GM23338 (cell line): ENCODE results near the gene FAM120A. TPM values are rescaled to one million over a fixed set of nuclear protein-coding genes. Genes with fewer than 3 reads are reported as not detected.

Experiments used
- ATAC-seq: fragments of 200-7000 bp; cut with Tn5 transposase; 3 replicates; pipeline ENCODE4 v1.9.1; 2020
- DNase-seq: peaks from one replicate; pipeline ENCODE4 v3.0.0-alpha.2; 2015; ENCODE audit warnings: low spot score
- H2AFZ ChIP-seq: fragments of 200-600 bp; sonication (generic); 2 replicates; pipeline ENCODE4 v1.8.0; 2016; ENCODE audit warnings: antibody characterized with exemption, mild to moderate bottlenecking, moderate library complexity
- H3F3A ChIP-seq: fragments of 200-600 bp; sonication (generic); replicated peaks from 2 replicates; pipeline ENCODE4 v1.8.0; 2017; ENCODE audit warnings: antibody characterized with exemption, mixed run types, low read depth
- H3K27ac ChIP-seq: fragments of 200-600 bp; sonication (generic); 2 replicates; pipeline ENCODE4 v1.6.1; 2016; ENCODE audit warnings: low read depth
- H3K27me3 ChIP-seq: fragments of 200-600 bp; sonication (generic); 2 replicates; pipeline ENCODE4 v1.8.0; 2016; ENCODE audit warnings: mild to moderate bottlenecking, mixed run types, moderate library complexity; ENCODE audit not compliant: insufficient read depth
- H3K36me3 ChIP-seq: fragments of 200-600 bp; sonication (generic); 2 replicates; pipeline ENCODE4 v1.8.0; 2016; ENCODE audit warnings: mild to moderate bottlenecking; ENCODE audit not compliant: insufficient read depth
- H3K4me1 ChIP-seq: fragments of 200-600 bp; sonication (generic); 2 replicates; pipeline ENCODE4 v1.8.0; 2016; ENCODE audit warnings: mild to moderate bottlenecking, moderate library complexity; ENCODE audit not compliant: insufficient read depth
- H3K4me2 ChIP-seq: fragments of 200-600 bp; sonication (generic); 2 replicates; pipeline ENCODE4 v1.7.1; 2017; ENCODE audit warnings: mixed run types
- H3K4me3 ChIP-seq: fragments of 200-600 bp; sonication (generic); 2 replicates; pipeline ENCODE4 v1.6.1; 2016; ENCODE audit warnings: mixed run types
- H3K79me2 ChIP-seq: fragments of 200-600 bp; sonication (generic); replicated peaks from 2 replicates; pipeline ENCODE4 v1.8.0; 2017; ENCODE audit warnings: mild to moderate bottlenecking; ENCODE audit not compliant: insufficient read depth
- H3K9me2 ChIP-seq: fragments of 200-600 bp; sonication (generic); 2 replicates; pipeline ENCODE4 v1.8.0; 2017; ENCODE audit not compliant: insufficient read depth
- H4K20me1 ChIP-seq: fragments of 200-600 bp; sonication (generic); replicated peaks from 2 replicates; pipeline ENCODE4 v1.8.0; 2017; ENCODE audit warnings: mild to moderate bottlenecking; ENCODE audit not compliant: insufficient read depth
- H3K27ac Mint-ChIP-seq: 2 replicates; pipeline ENCODE4 v1.8.0; 2020; ENCODE audit warnings: inconsistent platforms, mild to moderate bottlenecking, moderate library complexity, mixed read lengths
- H3K27me3 Mint-ChIP-seq: 3 replicates; pipeline ENCODE4 v1.8.0; 2022; ENCODE audit warnings: low read depth, mild to moderate bottlenecking, moderate library complexity, mixed read lengths, inconsistent platforms; ENCODE audit not compliant: insufficient read depth, poor library complexity
- H3K36me3 Mint-ChIP-seq: 3 replicates; pipeline ENCODE4 v1.8.0; 2021; ENCODE audit warnings: low read depth, mild to moderate bottlenecking, inconsistent platforms, moderate library complexity, mixed read lengths
- H3K4me1 Mint-ChIP-seq: 3 replicates; pipeline ENCODE4 v1.8.0; 2020; ENCODE audit warnings: mild to moderate bottlenecking, inconsistent platforms, mixed read lengths
- H3K4me3 Mint-ChIP-seq: 3 replicates; pipeline ENCODE4 v1.8.0; 2021; ENCODE audit warnings: moderate library complexity, mild to moderate bottlenecking, inconsistent platforms, mixed read lengths
- H3K9me3 Mint-ChIP-seq: 3 replicates; pipeline ENCODE4 v1.8.0; 2020; ENCODE audit warnings: moderate library complexity, mild to moderate bottlenecking, inconsistent platforms, mixed read lengths
- CREB1 ChIP-seq: fragments of 250-450 bp; sonication (Bioruptor Pico); IDR thresholded peaks from 2 replicates; pipeline ENCODE4 v1.5.0; 2020; ENCODE audit warnings: low read depth, mild to moderate bottlenecking, moderate library complexity
- EZH2 ChIP-seq: fragments of 200-600 bp; sonication (generic); IDR thresholded peaks from one replicate; pipeline ENCODE4 v1.8.0; 2017; ENCODE audit warnings: antibody characterized with exemption, mild to moderate bottlenecking, low read depth; ENCODE audit not compliant: unreplicated experiment
- EZH2phosphoT487 ChIP-seq: fragments of 200-600 bp; sonication (generic); IDR thresholded peaks from one replicate; pipeline ENCODE4 v1.8.1; 2018; ENCODE audit warnings: antibody characterized with exemption; ENCODE audit not compliant: unreplicated experiment
- JUNB ChIP-seq: IDR thresholded peaks from one replicate; pipeline ENCODE4 v1.6.1; 2016; ENCODE audit warnings: antibody characterized with exemption; ENCODE audit not compliant: unreplicated experiment
- NANOG ChIP-seq: IDR thresholded peaks from 2 replicates; pipeline ENCODE4 v1.6.1; 2016; ENCODE audit warnings: antibody characterized with exemption, borderline replicate concordance
- POLR2AphosphoS5 ChIP-seq: IDR thresholded peaks from 2 replicates; pipeline ENCODE4 v1.6.1; 2016; ENCODE audit warnings: antibody characterized with exemption, low read depth
- STAT1 ChIP-seq: IDR thresholded peaks from one replicate; pipeline ENCODE4 v1.6.1; 2016; ENCODE audit warnings: antibody characterized with exemption; ENCODE audit not compliant: unreplicated experiment
- ZNF114 ChIP-seq: fragments of 250-450 bp; sonication (Bioruptor Pico); IDR thresholded peaks from 2 replicates; pipeline ENCODE4 v1.5.0; 2020; ENCODE audit warnings: mild to moderate bottlenecking, moderate library complexity
- ZNF331 ChIP-seq: fragments of 250-450 bp; sonication (Bioruptor Pico); IDR thresholded peaks from 2 replicates; pipeline ENCODE4 v1.5.0; 2020; ENCODE audit warnings: low read depth, mild to moderate bottlenecking, moderate library complexity
- polyA plus RNA-seq: library from polyadenylated mRNA; unstranded; fragments of >200 nt; fragmentation: Nextera tagmentation; extraction: Ambion mirVana; gene quantifications from 2 replicates; pipeline ENCODE4 v1.2.1, GENCODE V29; 2016
- total RNA-seq: library from RNA; depleted of rRNA; stranded (reverse); fragments of >200 nt; shearing (Covaris generic); gene quantifications from 2 replicates; pipeline ENCODE4 v1.2.3, GENCODE V29; 2014
- TF ChIP-seq, protein P1 (sequence below): IDR thresholded peaks from one replicate; pipeline ENCODE4 v1.6.1; 2018; ENCODE audit warnings: antibody characterized with exemption; ENCODE audit not compliant: unreplicated experiment
- TF ChIP-seq, protein P2 (sequence below), 2 experiments: fragments of 200-600 bp in 1 of 2; sonication (generic) in 1 of 2; conservative IDR thresholded peaks; 2 replicates each; pipeline versions ENCODE4 v1.5.1 to v1.6.1; 2016 to 2017; ENCODE audit warnings: antibody characterized with exemption in 2 of 2, low read depth in 2 of 2, mild to moderate bottlenecking in 2 of 2, moderate library complexity in 1 of 2
- TF ChIP-seq, protein P3 (sequence below): fragments of 250-450 bp; sonication (Bioruptor Pico); IDR thresholded peaks from 2 replicates; pipeline ENCODE4 v1.5.0; 2020; ENCODE audit warnings: mild to moderate bottlenecking, moderate library complexity
- TF ChIP-seq, protein P4 (sequence below): IDR thresholded peaks from 2 replicates; pipeline ENCODE4 v1.6.1; 2016; ENCODE audit warnings: antibody characterized with exemption

FAM120A gene
- total and polyA plus RNA-seq, 2 experiments from 2014 or later: 28.2 to 52.5 TPM

DNA sequence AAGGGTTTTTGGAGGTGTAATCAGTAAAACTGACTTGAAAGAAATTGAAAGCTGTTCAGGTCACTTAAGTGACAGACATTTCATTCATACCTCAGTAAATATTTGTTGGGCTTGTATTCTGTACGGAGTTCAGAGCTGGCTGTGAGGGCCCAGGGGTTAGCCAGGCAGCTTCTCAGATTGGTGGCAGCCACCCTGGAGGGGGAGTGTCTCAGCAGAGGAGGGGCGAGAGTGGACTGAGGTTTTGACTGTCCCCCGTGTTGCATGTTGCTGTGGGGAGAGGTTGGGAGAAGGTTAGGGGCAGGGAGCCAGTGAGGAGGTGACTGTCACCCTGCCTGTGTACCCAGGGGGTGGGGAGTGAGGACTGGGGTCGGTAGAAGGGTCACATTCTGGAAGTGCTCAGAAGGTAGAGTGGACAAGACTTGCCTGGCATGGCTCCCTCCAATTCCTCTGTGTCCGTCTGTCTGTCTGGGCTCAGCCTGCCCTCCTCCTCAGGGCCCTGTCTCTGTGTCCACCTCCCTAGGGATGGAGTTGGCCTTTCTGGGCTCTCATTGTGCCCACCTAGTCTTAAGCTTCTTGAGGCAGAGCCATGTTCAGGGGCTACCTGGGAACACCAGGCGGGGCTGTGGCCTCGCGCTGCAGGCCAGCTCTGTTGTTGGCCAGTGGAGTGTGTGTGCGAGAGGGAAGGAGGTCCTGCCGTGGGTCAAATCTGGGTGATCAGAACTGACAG, 129.3 kb downstream of the FAM120A start:
- DNase-seq: no peak
- Mint-ChIP-seq H3K36me3 (peaks cover 3% of the 10 kb centered on the region; the same call in 1 of the 3 replicates), H3K4me1 (peaks cover 41% of the 10 kb centered on the region), H3K27ac (no peak overlapping the region), H3K27me3 (peaks cover 13% of the 10 kb centered on the region), H3K9me3 (no peaks in the 10 kb centered on the region), H3K4me3 (no peak overlapping the region)
- peaks cover 12% of the 10 kb centered on the region; the same call in 1 of the 2 replicates for H3K27me3 ChIP-seq
- no peak overlapping the region for H3K27ac ChIP-seq
- peaks cover 12% of the 10 kb centered on the region; the same call in 1 of the 2 replicates for H4K20me1 ChIP-seq
- 0 out of 2 replicates have a peak, but pooled peaks cover 6% of the 10 kb centered on the region for H3F3A ChIP-seq
- H3K36me3 ChIP-seq: no peaks in the 10 kb centered on the region
- no peak for ATAC-seq
- H3K9me2 ChIP-seq: no peaks in the 10 kb centered on the region
- H3K79me2 ChIP-seq: peaks cover 66% of the 10 kb centered on the region
- peaks cover 10% of the 10 kb centered on the region for H3K4me1 ChIP-seq
- no peak overlapping the region for H3K4me2 ChIP-seq
- no peak overlapping the region for H3K4me3 ChIP-seq
- no peak for TF ChIP-seq NANOG
- TF ChIP-seq, protein P1, sequence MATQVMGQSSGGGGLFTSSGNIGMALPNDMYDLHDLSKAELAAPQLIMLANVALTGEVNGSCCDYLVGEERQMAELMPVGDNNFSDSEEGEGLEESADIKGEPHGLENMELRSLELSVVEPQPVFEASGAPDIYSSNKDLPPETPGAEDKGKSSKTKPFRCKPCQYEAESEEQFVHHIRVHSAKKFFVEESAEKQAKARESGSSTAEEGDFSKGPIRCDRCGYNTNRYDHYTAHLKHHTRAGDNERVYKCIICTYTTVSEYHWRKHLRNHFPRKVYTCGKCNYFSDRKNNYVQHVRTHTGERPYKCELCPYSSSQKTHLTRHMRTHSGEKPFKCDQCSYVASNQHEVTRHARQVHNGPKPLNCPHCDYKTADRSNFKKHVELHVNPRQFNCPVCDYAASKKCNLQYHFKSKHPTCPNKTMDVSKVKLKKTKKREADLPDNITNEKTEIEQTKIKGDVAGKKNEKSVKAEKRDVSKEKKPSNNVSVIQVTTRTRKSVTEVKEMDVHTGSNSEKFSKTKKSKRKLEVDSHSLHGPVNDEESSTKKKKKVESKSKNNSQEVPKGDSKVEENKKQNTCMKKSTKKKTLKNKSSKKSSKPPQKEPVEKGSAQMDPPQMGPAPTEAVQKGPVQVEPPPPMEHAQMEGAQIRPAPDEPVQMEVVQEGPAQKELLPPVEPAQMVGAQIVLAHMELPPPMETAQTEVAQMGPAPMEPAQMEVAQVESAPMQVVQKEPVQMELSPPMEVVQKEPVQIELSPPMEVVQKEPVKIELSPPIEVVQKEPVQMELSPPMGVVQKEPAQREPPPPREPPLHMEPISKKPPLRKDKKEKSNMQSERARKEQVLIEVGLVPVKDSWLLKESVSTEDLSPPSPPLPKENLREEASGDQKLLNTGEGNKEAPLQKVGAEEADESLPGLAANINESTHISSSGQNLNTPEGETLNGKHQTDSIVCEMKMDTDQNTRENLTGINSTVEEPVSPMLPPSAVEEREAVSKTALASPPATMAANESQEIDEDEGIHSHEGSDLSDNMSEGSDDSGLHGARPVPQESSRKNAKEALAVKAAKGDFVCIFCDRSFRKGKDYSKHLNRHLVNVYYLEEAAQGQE: no peak
- TF ChIP-seq ZNF331: no peak
- TF ChIP-seq EZH2: no peak
- TF ChIP-seq CREB1: no peak
- TF ChIP-seq, protein P2, sequence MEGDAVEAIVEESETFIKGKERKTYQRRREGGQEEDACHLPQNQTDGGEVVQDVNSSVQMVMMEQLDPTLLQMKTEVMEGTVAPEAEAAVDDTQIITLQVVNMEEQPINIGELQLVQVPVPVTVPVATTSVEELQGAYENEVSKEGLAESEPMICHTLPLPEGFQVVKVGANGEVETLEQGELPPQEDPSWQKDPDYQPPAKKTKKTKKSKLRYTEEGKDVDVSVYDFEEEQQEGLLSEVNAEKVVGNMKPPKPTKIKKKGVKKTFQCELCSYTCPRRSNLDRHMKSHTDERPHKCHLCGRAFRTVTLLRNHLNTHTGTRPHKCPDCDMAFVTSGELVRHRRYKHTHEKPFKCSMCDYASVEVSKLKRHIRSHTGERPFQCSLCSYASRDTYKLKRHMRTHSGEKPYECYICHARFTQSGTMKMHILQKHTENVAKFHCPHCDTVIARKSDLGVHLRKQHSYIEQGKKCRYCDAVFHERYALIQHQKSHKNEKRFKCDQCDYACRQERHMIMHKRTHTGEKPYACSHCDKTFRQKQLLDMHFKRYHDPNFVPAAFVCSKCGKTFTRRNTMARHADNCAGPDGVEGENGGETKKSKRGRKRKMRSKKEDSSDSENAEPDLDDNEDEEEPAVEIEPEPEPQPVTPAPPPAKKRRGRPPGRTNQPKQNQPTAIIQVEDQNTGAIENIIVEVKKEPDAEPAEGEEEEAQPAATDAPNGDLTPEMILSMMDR (conservative IDR thresholded peaks at IDR 0.05; ENCODE audit: low read depth in 2 of 2): no peak
- TF ChIP-seq, protein P3, sequence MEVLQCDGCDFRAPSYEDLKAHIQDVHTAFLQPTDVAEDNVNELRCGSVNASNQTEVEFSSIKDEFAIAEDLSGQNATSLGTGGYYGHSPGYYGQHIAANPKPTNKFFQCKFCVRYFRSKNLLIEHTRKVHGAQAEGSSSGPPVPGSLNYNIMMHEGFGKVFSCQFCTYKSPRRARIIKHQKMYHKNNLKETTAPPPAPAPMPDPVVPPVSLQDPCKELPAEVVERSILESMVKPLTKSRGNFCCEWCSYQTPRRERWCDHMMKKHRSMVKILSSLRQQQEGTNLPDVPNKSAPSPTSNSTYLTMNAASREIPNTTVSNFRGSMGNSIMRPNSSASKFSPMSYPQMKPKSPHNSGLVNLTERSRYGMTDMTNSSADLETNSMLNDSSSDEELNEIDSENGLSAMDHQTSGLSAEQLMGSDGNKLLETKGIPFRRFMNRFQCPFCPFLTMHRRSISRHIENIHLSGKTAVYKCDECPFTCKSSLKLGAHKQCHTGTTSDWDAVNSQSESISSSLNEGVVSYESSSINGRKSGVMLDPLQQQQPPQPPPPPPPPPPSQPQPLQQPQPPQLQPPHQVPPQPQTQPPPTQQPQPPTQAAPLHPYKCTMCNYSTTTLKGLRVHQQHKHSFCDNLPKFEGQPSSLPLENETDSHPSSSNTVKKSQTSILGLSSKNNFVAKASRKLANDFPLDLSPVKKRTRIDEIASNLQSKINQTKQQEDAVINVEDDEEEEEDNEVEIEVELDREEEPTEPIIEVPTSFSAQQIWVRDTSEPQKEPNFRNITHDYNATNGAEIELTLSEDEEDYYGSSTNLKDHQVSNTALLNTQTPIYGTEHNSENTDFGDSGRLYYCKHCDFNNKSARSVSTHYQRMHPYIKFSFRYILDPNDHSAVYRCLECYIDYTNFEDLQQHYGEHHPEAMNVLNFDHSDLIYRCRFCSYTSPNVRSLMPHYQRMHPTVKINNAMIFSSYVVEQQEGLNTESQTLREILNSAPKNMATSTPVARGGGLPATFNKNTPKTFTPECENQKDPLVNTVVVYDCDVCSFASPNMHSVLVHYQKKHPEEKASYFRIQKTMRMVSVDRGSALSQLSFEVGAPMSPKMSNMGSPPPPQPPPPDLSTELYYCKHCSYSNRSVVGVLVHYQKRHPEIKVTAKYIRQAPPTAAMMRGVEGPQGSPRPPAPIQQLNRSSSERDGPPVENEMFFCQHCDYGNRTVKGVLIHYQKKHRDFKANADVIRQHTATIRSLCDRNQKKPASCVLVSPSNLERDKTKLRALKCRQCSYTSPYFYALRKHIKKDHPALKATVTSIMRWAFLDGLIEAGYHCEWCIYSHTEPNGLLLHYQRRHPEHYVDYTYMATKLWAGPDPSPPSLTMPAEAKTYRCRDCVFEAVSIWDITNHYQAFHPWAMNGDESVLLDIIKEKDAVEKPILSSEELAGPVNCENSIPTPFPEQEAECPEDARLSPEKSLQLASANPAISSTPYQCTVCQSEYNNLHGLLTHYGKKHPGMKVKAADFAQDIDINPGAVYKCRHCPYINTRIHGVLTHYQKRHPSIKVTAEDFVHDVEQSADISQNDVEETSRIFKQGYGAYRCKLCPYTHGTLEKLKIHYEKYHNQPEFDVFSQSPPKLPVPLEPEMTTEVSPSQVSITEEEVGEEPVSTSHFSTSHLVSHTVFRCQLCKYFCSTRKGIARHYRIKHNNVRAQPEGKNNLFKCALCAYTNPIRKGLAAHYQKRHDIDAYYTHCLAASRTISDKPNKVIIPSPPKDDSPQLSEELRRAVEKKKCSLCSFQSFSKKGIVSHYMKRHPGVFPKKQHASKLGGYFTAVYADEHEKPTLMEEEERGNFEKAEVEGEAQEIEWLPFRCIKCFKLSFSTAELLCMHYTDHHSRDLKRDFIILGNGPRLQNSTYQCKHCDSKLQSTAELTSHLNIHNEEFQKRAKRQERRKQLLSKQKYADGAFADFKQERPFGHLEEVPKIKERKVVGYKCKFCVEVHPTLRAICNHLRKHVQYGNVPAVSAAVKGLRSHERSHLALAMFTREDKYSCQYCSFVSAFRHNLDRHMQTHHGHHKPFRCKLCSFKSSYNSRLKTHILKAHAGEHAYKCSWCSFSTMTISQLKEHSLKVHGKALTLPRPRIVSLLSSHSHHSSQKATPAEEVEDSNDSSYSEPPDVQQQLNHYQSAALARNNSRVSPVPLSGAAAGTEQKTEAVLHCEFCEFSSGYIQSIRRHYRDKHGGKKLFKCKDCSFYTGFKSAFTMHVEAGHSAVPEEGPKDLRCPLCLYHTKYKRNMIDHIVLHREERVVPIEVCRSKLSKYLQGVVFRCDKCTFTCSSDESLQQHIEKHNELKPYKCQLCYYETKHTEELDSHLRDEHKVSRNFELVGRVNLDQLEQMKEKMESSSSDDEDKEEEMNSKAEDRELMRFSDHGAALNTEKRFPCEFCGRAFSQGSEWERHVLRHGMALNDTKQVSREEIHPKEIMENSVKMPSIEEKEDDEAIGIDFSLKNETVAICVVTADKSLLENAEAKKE: no peak
- TF ChIP-seq POLR2AphosphoS5: no peak
- TF ChIP-seq EZH2phosphoT487: no peak
- TF ChIP-seq JUNB: no peak
- TF ChIP-seq STAT1: no peak
- TF ChIP-seq ZNF114 (CRISPR knock-in tag): no peak
- TF ChIP-seq, protein P4, sequence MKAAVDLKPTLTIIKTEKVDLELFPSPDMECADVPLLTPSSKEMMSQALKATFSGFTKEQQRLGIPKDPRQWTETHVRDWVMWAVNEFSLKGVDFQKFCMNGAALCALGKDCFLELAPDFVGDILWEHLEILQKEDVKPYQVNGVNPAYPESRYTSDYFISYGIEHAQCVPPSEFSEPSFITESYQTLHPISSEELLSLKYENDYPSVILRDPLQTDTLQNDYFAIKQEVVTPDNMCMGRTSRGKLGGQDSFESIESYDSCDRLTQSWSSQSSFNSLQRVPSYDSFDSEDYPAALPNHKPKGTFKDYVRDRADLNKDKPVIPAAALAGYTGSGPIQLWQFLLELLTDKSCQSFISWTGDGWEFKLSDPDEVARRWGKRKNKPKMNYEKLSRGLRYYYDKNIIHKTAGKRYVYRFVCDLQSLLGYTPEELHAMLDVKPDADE: no peak
- no peak overlapping the region for H2AFZ ChIP-seq
